NOMO-1 (cell line): ENCODE data around the gene SETD4.
"Not testable (repeated sequence)": the region's sequence is repeated elsewhere in the genome, so short reads cannot be mapped to it uniquely, and the experiment has no call there.

Experiments
- DNase-seq, 2 experiments: peaks; one replicate each; lab custom pipeline; 2025; ENCODE audit not compliant: unreplicated experiment in 2 of 2; lab: John Stamatoyannopoulos, UW

Gene SETD4

DNA sequence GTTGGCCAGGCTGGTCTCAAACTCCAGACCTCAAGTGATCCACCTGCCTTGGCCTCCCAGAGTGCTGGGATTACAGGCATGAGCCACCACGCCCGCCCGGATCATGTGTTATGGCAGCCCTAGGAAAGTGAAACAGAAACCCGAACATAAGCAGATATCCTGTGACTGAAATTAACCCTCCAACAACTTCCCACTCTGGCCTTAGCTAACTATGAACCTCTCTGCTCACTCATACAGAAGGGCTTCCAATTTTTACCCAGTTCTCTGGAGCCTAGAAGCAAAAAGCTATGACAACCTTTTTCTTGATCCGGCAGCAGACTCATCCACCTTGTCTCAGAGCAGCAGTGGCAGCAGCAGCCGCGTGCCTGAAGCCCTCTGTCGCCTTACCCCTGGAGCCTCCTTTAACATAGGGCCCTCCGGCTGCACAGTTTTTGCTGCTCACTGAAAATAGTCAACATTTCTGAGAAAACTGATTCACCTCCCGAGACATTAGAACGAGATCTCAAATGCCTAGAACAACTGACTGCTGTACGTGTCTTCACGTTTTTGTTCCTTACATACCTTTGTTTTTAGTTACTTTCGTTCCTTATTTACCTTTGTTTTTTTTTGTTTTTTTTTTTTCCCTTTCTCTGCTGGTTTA is 18.8 kb upstream of the SETD4 start:
- peak; percentile 72 to 89 for DNase-seq

DNA sequence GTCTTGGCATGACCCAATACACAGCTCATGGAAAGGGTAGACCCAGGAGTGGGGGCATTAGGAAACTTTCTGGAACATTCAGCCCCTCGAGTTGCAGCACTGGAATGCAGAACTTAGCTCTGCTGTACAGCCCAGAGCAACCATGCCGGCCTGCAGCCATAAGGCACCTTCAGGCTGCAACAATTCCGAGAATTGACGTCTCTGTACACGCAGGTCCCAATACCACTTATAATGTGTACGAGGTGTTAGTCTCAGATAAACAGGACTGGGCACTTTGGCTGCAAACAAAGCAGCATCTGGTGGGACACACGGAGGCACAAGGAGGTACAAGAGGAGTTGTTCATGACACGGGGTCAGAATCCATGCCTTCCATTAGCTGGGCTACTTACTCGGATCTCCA is 17.4 kb upstream of the SETD4 start:
- DNase-seq = no peak

DNA sequence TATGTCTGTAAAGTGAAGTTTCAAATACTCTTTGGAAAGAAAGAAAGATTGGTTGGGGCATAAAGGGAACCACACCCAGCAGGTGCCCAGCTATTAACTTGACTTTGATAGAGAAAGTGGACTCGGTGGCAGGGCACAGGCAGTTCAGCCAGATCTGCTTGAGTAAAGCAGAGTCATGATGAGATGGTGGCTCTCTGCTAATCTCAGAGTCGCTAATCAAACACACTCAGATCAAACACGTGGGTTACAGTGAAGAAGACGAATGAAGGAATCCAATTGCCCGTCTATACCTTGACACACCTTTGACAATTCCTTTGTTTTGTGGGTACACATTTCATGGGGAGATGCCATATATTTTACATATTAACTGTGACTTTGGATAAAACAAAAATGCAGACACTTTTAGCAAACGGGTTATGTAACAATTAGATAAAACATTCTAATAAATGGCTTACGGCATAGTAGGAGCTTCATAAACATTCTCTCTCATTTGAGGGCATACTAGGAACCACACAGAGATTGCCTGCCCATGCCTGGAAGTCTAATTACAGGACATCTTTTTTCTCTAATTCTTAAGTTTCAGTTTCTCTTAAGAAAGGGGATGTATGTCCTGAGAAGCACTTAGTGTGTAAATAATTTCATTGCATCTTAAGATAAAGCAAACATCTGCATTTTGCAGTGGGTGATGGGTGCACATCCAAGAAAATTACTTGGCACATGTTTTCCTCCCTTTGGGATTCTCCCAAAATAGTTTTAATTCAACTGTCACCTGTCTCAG is 16.7 kb upstream of the SETD4 start:
- peak; percentile 37 to 75 for DNase-seq

GRCh38 chr21:36075953-36076352 is 15.6 kb upstream of the SETD4 start:
- no peak for DNase-seq

GRCh38 chr21:36075171-36075570 is 14.8 kb upstream of the SETD4 start:
- DNase-seq = no peak

DNA sequence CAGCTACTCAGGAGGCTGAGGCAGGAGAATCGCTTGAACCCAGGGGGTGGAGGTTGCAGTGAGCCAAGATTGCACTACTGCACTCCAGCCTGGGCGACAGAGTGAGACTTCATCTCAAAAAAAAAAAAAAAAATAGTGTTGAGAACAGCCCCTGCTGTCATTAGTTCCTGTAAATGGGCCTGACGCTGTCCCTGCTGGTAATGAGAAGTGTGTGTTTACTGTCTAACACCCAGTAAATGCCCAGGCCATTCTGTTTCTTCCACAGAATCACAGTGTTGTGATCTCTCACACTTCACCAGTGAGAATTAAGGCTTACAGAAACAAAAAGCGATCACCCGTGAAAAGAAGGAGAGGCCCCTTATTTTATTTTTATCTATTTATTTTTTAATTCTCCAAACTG is 13.6 kb upstream of the SETD4 start:
- not testable (repeated sequence) for DNase-seq

GRCh38 chr21:36073181-36073580 is 12.9 kb upstream of the SETD4 start:
- DNase-seq = no peak

- DNase-seq = no peak
Measured at GRCh38 chr21:36072453-36073162, 12.3 kb upstream of the SETD4 start.

GRCh38 chr21:36070999-36071398 is 10.7 kb upstream of the SETD4 start:
- DNase-seq = no peak

GRCh38 chr21:36069713-36070583 is 9.6 kb upstream of the SETD4 start, which contains the start of gene CBR1:
TSS of gene CBR1 (plus strand) at chr21:36070024. CDS start at chr21:36070116, 92 bp downstream.
- DNase-seq = peak; percentile 92 to 95

- DNase-seq = no peak
Measured at GRCh38 chr21:36068748-36069398, 8.5 kb upstream of the SETD4 start.

- DNase-seq = peak; percentile 19 to 47
Measured at GRCh38 chr21:36065497-36066036, 5.2 kb upstream of the SETD4 start.

- no peak for DNase-seq
Measured at GRCh38 chr21:36064085-36064460, 3.7 kb upstream of the SETD4 start.

- no peak for DNase-seq
Measured at GRCh38 chr21:36063375-36064084, 3.2 kb upstream of the SETD4 start.

- DNase-seq = no peak
Measured at GRCh38 chr21:36061445-36061844, 1.1 kb upstream of the SETD4 start.

DNA sequence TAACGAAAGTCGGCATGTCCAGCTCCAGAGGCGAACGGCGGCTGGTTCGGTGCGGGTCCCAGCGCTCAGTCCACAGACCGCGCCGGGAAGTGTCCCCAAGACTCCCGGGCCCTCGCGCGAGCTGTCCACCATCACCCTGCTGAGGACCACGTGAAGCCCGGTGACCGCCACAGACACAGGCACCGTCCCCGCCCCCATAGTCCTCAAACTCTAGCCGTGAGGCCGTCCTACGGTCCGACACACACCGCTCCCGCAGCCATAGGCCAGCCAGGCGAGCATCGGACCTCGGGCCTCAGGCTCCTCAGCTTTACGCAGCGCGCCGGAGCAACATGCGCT is 535 bp downstream of the SETD4 start:
- peak in 1 of 2 experiments; percentile 66 for DNase-seq

DNA sequence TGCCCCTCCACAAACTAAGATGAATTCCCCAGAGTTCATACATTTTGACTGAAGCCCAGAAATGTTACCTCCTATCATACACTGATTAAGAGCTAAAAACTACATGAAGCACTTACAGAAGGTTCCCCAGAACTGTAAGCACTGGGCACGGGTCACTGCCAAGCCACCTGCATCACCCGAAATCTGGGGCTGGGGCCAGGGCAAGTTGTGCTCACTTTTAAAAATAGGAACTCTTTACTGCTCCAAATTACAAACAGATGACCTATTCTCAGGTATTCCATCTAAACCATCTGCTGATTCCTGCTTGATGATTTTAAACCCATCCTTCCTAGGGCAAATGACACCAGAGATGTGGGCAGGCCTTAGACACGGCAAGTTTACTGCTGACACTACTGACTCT is 4.8 kb downstream of the SETD4 start:
- no peak for DNase-seq

GRCh38 chr21:36053715-36054062 is 6.6 kb downstream of the SETD4 start:
- no peak for DNase-seq

- no peak for DNase-seq
Measured at GRCh38 chr21:36052860-36053714, 7.2 kb downstream of the SETD4 start.
